ENCODE data around the gene MEIS2.
A peak's percentile ranks its signal among the peaks of the same experiment; 100 is the strongest.

Gene MEIS2

DNA sequence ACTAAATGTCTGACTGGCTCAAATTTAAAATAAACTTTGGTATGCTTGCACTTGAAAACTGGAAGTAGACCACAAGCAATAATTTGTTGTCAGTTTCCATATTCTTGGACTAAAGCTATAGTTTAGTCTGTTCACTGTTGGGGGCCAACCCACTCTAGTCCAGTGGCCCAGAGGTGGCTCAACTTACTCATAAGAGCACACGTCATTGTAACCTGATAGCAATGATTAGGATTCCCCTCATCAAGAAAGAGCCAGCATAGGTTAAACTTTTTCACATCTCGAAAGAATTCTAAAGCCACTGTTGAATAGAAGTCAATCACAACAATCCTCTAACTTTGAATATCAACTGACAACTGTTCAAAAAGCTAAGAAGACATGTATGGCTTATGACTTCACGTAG lies 147.0 kb downstream of the MEIS2 start:
- POLR2A ChIA-PET, result no interaction called here
- TF ChIP-seq FOXK2 (IDR thresholded peaks at IDR 0.05) (no peak), NFRKB (IDR thresholded peaks at IDR 0.05) (no peak), SUZ12 (IDR thresholded peaks at IDR 0.05) (no peak), SP1 (IDR thresholded peaks at IDR 0.05) (no peak), TARDBP (IDR thresholded peaks at IDR 0.05) (no peak), HDGF (IDR thresholded peaks at IDR 0.05; ENCODE audit: borderline replicate concordance) (no peak), FOXM1 (IDR thresholded peaks at IDR 0.05; ENCODE audit: borderline replicate concordance) (no peak), FOXA1 (IDR thresholded peaks at IDR 0.05) (no peak), L3MBTL2 (conservative IDR thresholded peaks at IDR 0.05) (no peak), ELF4 (IDR thresholded peaks at IDR 0.05) (no peak), ARNT (IDR thresholded peaks at IDR 0.05) (no peak), ZNF384 (IDR thresholded peaks at IDR 0.05) (no peak), BHLHE40 (IDR thresholded peaks at IDR 0.05; ENCODE audit: borderline replicate concordance) (no peak), LEF1 (IDR thresholded peaks at IDR 0.05; ENCODE audit: borderline replicate concordance) (no peak)
- TF ChIP-seq, protein P1, sequence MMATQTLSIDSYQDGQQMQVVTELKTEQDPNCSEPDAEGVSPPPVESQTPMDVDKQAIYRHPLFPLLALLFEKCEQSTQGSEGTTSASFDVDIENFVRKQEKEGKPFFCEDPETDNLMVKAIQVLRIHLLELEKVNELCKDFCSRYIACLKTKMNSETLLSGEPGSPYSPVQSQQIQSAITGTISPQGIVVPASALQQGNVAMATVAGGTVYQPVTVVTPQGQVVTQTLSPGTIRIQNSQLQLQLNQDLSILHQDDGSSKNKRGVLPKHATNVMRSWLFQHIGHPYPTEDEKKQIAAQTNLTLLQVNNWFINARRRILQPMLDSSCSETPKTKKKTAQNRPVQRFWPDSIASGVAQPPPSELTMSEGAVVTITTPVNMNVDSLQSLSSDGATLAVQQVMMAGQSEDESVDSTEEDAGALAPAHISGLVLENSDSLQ (IDR thresholded peaks at IDR 0.05), result no peak
- CTCF ChIA-PET, result no interaction called here

DNA sequence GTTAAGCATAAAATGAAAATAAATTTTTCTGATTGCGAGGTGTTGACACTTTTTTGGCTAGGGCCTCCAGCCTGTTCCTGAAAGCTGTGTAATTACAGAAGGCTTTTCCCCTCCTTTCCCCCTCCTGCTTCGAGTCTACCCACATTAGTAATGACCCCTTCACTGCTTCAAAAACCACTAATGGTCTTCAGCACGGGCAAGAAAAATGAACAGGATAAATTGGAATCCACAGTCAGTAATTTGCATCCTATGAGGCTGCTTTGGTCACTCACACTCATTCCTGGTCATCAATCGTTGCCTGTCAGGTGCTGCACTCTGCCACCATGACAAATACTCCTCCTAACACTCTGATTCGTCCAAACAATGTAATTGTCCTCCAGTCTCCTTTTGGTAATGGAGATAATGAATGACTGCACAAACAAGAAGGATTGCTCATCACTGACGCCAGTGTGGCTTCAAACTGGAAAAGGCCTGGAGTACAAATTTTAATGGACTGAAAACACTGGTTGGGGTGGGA lies 148.6 kb downstream of the MEIS2 start:
- ChIA-PET POLR2A (no interaction called here), CTCF (no interaction called here)
- TF ChIP-seq, protein P1 (IDR thresholded peaks at IDR 0.05), result peak; percentile 89
- TF ChIP-seq SP1 (IDR thresholded peaks at IDR 0.05), result no peak
- DNase-seq (ENCODE audit: extremely low spot score), result no peak

More for the DNA sequence above, 147.0 kb downstream of the MEIS2 start:
- DNase-seq (ENCODE audit: extremely low spot score), result no peak

DNA sequence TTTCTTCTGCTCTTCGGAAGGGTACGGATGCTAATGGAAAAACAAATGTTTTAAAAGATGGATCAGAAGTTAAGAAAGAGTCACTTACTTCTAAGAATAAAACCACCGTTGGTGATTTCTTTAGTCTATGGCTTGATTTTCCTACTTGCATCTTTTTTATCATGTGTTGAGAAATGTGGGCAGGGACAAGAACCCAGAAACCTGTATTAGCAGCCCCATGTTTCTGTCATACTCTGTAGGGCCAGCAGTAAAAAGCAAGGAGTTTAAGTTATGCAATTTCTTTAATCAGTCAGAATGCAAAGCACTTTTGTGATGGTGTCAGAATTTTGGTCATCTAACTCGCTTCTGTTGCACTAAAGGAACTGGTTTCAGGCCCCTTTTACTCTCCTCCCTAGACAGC lies 150.0 kb downstream of the MEIS2 start:
- CTCF ChIA-PET, result no interaction called here

DNA sequence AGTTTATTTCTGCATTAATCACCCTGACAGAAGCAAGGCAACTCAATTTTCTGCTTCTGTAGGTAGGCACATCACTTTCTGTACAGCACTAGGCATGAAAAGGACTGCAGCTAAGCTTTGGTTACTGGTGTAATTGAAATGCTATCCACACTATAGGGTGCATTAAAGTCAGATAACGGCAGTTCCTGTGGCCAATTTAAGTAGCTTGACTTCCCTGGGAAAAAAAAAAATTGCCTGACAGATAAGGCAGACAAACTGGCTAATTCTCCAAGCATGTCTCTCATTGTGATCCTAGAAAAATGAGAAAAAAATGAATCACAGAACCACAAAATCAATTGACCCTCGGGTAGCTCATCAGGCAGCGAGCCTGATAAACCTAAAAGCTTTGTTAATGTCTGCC lies 151.4 kb downstream of the MEIS2 start:
- TF ChIP-seq FOXM1 (IDR thresholded peaks at IDR 0.05; ENCODE audit: borderline replicate concordance), result no peak
- TF ChIP-seq, protein P1 (IDR thresholded peaks at IDR 0.05), result no peak
- TF ChIP-seq LEF1 (IDR thresholded peaks at IDR 0.05; ENCODE audit: borderline replicate concordance), result no peak
- no peak for TF ChIP-seq ELF4 (IDR thresholded peaks at IDR 0.05)
- TF ChIP-seq BHLHE40 (IDR thresholded peaks at IDR 0.05; ENCODE audit: borderline replicate concordance), result no peak
- no peak for TF ChIP-seq ARNT (IDR thresholded peaks at IDR 0.05)
- no peak for TF ChIP-seq ZNF384 (IDR thresholded peaks at IDR 0.05)
- TF ChIP-seq FOXA1 (IDR thresholded peaks at IDR 0.05), result no peak
- no peak for TF ChIP-seq NFRKB (IDR thresholded peaks at IDR 0.05)
- TF ChIP-seq HDGF (IDR thresholded peaks at IDR 0.05; ENCODE audit: borderline replicate concordance), result no peak
- no peak for TF ChIP-seq SUZ12 (IDR thresholded peaks at IDR 0.05)
- no peak for TF ChIP-seq FOXK2 (IDR thresholded peaks at IDR 0.05)
- no peak for TF ChIP-seq TARDBP (IDR thresholded peaks at IDR 0.05)
- TF ChIP-seq L3MBTL2 (conservative IDR thresholded peaks at IDR 0.05), result no peak
- TF ChIP-seq SP1 (IDR thresholded peaks at IDR 0.05), result no peak
- no peak for TF ChIP-seq CTBP1 (IDR thresholded peaks at IDR 0.05; ENCODE audit: borderline replicate concordance)
- ChIA-PET POLR2A (no interaction called here), CTCF (interaction anchor here (0.5 to 0.7 kb wide), 2 partner anchors 597 to 1658 kb away, joined by 3 read pairs; no protein-coding TSS in a partner anchor)
- no peak for DNase-seq (ENCODE audit: extremely low spot score)

More for the DNA sequence above, 150.0 kb downstream of the MEIS2 start:
- DNase-seq (ENCODE audit: extremely low spot score), result no peak
- no peak for TF ChIP-seq L3MBTL2 (conservative IDR thresholded peaks at IDR 0.05)
- TF ChIP-seq ELF4 (IDR thresholded peaks at IDR 0.05), result no peak
- TF ChIP-seq, protein P1 (IDR thresholded peaks at IDR 0.05), result no peak
- TF ChIP-seq TARDBP (IDR thresholded peaks at IDR 0.05), result no peak
- no peak for TF ChIP-seq ZNF384 (IDR thresholded peaks at IDR 0.05)
- TF ChIP-seq FOXA1 (IDR thresholded peaks at IDR 0.05), result no peak
- no peak for TF ChIP-seq FOXK2 (IDR thresholded peaks at IDR 0.05)
- no peak for TF ChIP-seq FOXM1 (IDR thresholded peaks at IDR 0.05; ENCODE audit: borderline replicate concordance)
- no peak for TF ChIP-seq ARNT (IDR thresholded peaks at IDR 0.05)
- TF ChIP-seq SP1 (IDR thresholded peaks at IDR 0.05), result no peak
- TF ChIP-seq BHLHE40 (IDR thresholded peaks at IDR 0.05; ENCODE audit: borderline replicate concordance), result no peak
- no peak for TF ChIP-seq CTBP1 (IDR thresholded peaks at IDR 0.05; ENCODE audit: borderline replicate concordance)
- TF ChIP-seq LEF1 (IDR thresholded peaks at IDR 0.05; ENCODE audit: borderline replicate concordance), result no peak
- no peak for TF ChIP-seq HDGF (IDR thresholded peaks at IDR 0.05; ENCODE audit: borderline replicate concordance)
- no peak for TF ChIP-seq NFRKB (IDR thresholded peaks at IDR 0.05)
- POLR2A ChIA-PET, result no interaction called here

DNA sequence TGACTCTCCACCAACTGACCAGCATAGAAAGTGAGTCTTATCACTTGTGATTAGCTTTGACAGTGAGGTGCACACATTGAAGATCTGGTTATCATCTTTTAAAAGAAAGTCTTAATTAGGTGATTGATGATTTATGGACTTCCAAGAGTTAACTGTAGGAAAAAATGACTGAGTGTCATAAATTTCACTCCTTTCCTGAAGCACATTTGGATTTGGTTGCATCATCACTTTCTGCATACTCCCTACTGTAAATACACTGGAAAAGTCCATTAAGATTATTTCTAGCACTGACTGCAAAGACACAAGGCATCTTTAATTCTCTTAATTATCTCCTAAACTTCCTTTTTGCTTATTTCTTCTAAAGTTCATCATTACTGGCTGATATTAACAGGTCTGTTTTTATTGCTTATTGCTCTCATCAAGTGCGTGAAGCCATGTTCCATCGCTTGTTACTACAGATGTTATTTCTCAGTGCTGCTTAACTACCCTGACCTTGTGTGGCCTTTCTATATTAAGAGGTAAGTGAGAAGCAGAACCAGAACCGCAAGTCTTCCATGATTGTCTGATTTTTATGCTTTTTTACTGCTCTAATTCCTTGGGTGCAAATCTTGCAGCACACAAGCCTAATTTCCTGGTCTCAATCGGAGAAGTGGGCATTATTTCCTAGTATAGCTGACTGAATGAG lies 153.2 kb downstream of the MEIS2 start:
- TF ChIP-seq, protein P1 (IDR thresholded peaks at IDR 0.05), result peak; percentile 20; the same call in 1 of the 2 replicates
- TF ChIP-seq BHLHE40 (IDR thresholded peaks at IDR 0.05; ENCODE audit: borderline replicate concordance), result no peak
- no peak for DNase-seq (ENCODE audit: extremely low spot score)
- CTCF ChIA-PET, result no interaction called here
- POLR2A ChIA-PET, result no interaction called here

Measured in HEK293T (cell line).